Measurements from ENCODE around the gene PCSK7.
"Not testable (repeated sequence)": the region's sequence is repeated elsewhere in the genome, so short reads cannot be mapped to it uniquely, and the experiment has no call there.

DNA sequence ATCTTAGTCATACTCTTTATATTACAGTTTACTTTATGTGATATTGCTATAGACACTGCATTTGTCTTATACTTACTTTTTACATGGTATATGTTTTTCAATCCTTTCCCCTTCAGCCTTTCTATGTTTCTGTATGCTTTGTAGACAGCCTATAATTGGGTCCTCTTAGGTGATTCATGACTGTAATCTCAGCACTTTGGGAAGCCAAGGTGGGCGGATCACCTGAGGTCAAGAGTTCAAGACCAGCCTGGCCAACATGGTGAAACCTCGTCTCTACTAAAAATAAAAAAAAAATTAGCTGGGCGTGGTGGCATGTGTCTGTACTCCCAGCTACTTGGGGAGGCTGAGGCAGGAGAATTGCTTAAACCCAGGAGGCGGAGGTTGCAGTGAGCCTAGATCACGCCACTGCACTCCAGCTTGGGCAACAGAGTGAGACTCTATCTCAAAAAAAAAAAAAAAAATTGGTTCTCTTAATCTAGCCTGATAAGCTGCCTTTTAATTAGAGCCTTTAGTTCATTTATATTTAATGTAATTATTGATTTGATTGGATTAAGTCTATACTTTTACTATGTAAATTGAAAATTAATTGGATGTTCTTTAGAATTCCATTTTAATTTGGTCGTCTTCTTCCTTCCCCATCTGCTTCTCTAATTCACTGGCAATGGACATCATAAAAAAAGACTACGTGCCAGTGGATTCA lies 32.9 kb upstream of the PCSK7 start:
- TF ChIP-seq EZH2 (IDR thresholded peaks at IDR 0.05; ENCODE audit: insufficient read depth, poor library complexity, severe bottlenecking); EZH2phosphoT487 (IDR thresholded peaks at IDR 0.05; ENCODE audit: insufficient read depth, low read depth): not testable (repeated sequence)

Data from GM23248 (cell line).